ENCODE measurements around the gene TRIM9. TPM values are rescaled to one million over a fixed set of nuclear protein-coding genes. Genes with fewer than 3 reads are reported as not detected.

TRIM9 gene
- total and polyA plus RNA-seq, 9 donors: 0.36 to 8.7 (median 1.7) TPM

GRCh38 chr14:50978529-50978871 lies 116.4 kb downstream of the TRIM9 start:
- no peaks in the 10 kb centered on the region for H3K36me3 ChIP-seq
- intact Hi-C loops (cut with DNase I): no loop called here
- H3K27ac ChIP-seq: no peak overlapping the region
- H3K4me3 ChIP-seq: no peak overlapping the region
- no peaks in the 10 kb centered on the region for H3K27me3 ChIP-seq
- no peak for DNase-seq
- H3K9me3 ChIP-seq: no peaks in the 10 kb centered on the region
- WGBS, 3 donors: 81 to 92% (median 90%) methylated on average over 3 of the region's 3 CpGs
- TF ChIP-seq CTCF (IDR thresholded peaks at IDR 0.05): no peak
- no peaks in the 10 kb centered on the region for H3K4me1 ChIP-seq (ENCODE audit: insufficient read depth)

DNA sequence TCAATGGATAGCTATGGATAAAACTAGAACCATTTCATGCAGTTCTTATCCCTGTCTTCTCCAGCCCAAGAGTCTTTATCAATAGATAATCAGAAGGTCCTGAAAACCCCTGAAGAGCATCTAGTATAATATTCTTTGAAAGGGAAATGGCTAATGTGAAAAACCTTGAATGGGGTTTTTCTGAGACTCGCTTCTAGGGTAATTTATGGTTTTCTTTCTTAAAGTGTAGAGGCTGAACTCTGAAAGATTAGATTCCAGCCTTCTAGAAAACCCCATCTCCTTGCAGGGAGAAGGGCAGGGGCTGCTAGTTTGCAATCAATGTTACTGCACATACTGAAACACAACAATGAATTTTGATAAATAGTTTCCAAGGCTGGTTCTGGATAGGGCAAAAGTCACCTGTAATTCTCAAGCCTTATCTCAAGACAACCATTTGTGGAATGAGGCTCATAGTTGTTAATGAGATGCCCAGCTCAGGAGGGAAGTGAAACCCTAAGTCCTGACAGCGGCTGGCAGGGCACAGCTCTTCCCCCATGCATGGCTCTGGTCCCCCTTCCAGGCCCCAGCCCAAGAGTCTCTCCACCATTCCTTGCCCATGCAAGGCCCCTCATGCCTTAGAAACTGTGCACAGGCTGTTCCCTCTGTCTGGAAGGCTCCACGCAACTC lies 116.9 kb downstream of the TRIM9 start:
- DNase-seq: no peak
- Histone ChIP-seq H3K4me1 (ENCODE audit: insufficient read depth) (no peaks in the 10 kb centered on the region), H3K27me3 (no peaks in the 10 kb centered on the region), H3K27ac (no peak overlapping the region), H3K36me3 (no peaks in the 10 kb centered on the region), H3K4me3 (no peak overlapping the region), H3K9me3 (no peaks in the 10 kb centered on the region)
- intact Hi-C loops (cut with DNase I): no loop called here
- TF ChIP-seq CTCF (IDR thresholded peaks at IDR 0.05) (no peak), EP300 (IDR thresholded peaks at IDR 0.05) (no peak), POLR2A (IDR thresholded peaks at IDR 0.05) (no peak)
- 90 to 94% (median 91%) methylated on average over 3 of the region's 3 CpGs for WGBS, 3 donors

GRCh38 chr14:50974118-50974517 lies 120.8 kb downstream of the TRIM9 start:
- DNase-seq: no peak
- Histone ChIP-seq H3K36me3 (no peaks in the 10 kb centered on the region), H3K4me1 (ENCODE audit: insufficient read depth) (no peaks in the 10 kb centered on the region), H3K27me3 (no peaks in the 10 kb centered on the region), H3K27ac (no peak overlapping the region), H3K9me3 (no peaks in the 10 kb centered on the region), H3K4me3 (no peak overlapping the region)
- intact Hi-C loops (cut with DNase I): loop anchor here in 1 of 4 donors (5.0 kb wide), 1 partner anchor 833 kb away; no protein-coding TSS in a partner anchor
- WGBS, 3 donors: 90 to 94% (median 93%) methylated on average over 5 of the region's 5 CpGs
- TF ChIP-seq EP300 (IDR thresholded peaks at IDR 0.05) (no peak), CTCF (IDR thresholded peaks at IDR 0.05) (no peak), POLR2A (IDR thresholded peaks at IDR 0.05) (no peak)

DNA sequence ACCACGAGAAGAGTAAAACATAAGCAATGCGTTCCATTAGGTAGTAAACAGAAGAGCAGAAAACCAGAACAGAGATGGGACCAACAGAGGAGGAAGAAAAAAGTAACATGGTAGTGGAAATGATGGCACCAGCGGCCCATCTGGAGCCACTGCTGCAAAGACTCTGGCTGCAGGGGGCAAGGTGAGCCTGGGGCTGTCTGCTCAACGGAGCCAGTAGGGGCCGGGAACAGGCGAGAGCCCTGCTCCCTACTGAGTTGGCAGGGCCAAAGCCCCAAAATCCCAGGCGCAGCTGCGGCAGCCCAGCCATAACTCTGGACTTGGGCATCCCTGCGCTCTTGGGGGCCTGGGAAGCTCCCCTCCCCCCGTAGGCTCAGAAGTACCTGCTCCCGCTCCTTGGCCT lies 122.2 kb downstream of the TRIM9 start:
- Histone ChIP-seq H3K27ac (no peak overlapping the region), H3K9me3 (no peaks in the 10 kb centered on the region), H3K4me1 (ENCODE audit: insufficient read depth) (no peaks in the 10 kb centered on the region), H3K27me3 (no peaks in the 10 kb centered on the region), H3K4me3 (no peak overlapping the region), H3K36me3 (no peaks in the 10 kb centered on the region)
- intact Hi-C loops (cut with DNase I): loop anchor here in 1 of 4 donors (5.0 kb wide), 1 partner anchor 835 kb away; no protein-coding TSS in a partner anchor
- no peak for DNase-seq
- TF ChIP-seq EP300 (IDR thresholded peaks at IDR 0.05) (no peak), CTCF (IDR thresholded peaks at IDR 0.05) (no peak), POLR2A (IDR thresholded peaks at IDR 0.05) (no peak)
- WGBS, 3 donors: 93 to 96% (median 95%) methylated on average over 11 of the region's 11 CpGs

Measured in ovary (tissue), 9 donors.